Stimulated activated CD4-positive, alpha-beta T cell treated with anti-CD3 and anti-CD28 coated beads, Interleukin-2, amount 100 ng/mL, for 48 hours (primary cell): Measurements from ENCODE around the gene RABGAP1L.
A peak's percentile ranks its signal among the peaks of the same experiment; 100 is the strongest.

ENCODE experiments used
- DNase-seq, 2 donors: peaks; one replicate each; pipeline ENCODE4 v3.0.0-alpha.2; 2020

The RABGAP1L gene

DNA sequence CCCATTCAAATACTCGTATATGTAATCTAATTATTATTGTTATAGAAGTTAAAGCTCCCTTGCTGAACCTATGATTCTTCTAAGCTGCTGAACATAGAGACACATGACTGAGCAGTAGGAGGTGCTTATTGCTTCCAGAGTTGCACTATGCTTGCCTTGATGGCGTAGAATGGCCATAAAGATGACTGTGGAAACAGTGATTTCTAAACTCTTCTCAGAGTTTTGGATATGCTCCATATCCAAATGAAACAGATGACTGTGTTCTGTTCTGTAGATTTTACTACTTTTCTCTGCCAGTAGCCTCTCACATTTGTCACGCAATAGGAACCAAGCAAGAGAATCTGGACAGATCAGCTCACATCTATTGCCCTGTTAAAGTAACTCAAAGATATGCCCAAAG is 752.3 kb downstream of the RABGAP1L start:
- DNase-seq: no peak

DNA sequence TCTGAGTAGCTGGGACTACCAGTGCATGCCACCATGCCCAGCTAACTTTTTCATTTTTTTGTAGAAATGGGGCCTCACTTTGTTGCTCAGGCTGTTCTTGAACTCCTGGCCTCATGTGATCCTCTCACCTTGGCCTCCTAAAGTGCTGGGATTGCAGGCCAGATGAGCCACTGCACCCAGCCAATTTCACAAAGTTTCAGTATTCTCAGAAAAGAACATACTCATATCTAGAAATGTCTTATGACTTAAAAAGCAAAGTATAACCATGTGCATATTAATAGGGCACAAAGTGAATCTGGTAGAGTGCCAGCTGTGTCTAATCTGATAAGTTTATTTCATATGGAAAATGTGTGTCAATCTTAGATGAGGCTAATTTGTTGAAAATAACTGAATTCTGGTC is 752.9 kb downstream of the RABGAP1L start:
- DNase-seq: peak; percentile 7 to 12

DNA sequence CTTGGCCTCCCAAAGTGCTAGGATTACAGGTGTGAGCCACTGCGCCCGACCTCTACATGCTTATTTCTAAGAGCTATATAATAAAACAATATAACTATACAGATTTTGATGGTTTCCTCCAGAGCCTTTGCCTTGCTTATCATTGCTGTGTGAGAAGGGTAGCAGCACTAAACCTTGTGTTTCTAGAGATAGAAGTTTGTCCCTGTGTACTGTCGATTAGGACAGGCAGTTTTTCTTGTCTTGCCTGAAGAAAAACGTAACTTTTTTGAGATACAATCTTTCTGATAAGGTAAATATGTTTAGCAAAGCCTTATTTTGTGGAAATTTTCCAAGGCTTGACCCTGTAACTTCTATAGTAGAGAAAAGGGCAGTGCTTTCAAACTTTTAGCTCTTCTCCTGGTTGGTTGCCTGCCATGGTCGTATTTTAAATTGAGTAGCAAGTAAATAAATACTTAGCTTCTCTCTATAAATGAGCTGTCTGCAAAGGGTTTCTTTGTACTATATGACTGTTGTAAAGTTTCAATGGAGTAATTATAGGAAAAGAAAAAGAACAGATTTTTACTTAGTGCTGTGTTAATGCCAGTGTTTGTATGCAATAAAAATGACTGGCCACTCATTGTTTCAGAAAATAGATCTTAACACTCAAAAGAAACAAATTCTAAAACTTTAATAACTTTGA is 754.0 kb downstream of the RABGAP1L start:
- DNase-seq: no peak

DNA sequence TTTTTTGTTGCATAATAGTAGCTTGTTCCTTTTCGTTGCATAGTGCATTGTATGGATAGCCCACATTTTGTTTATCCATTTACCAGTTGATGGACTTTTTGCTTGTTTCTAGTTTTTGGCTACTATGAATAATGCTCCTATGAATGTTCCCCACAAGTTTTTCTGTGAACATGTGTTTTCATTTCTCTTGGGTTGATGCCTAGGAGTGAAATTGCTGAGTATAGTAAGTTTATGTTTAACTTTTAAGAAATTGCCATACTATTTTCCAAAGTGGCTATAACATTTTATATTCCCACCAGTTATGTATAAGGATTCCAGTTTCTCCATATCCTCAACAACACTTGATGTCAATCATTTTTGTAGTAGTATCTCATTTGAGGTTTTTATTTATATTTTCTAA is 755.7 kb downstream of the RABGAP1L start:
- no peak for DNase-seq

DNA sequence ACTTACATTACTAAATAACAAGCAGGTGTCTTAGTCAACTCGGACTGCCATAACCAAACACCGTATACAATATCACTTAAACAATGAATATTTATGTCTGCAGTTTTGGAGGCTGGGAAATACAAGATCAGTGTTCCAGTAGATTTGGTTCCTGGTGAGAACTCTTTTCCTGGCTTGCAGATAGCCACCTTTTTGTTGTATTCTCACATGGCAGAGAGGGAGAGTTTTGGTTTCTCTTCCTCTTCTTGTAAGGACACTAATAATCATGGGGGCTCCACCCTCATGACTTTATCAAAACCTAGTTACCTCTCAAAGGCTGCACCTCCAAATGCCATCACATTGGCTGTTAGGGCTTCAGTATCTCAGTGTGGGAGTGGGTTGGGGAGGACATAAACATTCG is 757.5 kb downstream of the RABGAP1L start:
- no peak for DNase-seq

DNA sequence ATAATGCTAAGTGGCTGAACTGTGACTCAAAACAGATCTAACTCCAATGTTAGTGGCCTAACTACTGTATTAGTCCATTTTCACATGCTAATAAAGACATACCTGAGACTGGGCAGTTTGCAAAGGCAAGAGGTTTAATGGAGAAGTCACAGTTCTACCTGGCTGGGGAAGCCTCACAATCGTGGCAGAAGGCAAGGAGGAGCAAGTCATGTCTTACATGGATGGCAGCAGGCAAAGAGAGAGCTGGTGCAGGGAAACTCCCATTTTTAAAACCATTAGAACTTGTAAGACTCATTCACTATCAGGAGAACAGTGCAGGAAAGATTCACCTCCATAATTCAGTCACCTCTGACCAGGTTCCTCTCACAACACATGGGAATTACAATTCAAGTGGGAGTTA is 760.8 kb downstream of the RABGAP1L start:
- no peak for DNase-seq

DNA sequence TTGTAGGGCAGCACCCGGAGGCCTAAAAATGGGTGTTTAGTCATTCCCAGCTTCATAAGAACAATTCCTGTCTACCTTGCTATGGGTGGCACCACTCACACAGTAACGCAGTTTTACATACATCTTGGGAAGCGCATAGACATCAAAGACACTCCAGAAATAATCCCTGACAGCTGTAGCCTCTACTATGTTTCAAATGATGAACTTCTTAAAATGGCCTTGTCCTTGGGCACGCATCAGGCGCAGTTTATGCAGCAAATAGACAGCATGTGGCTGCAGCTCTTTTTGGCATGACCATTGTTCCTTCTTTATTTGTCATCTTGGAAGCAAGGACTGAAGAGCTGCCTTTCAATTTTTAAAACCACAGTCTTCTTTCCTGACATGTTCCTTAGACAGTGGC is 762.8 kb downstream of the RABGAP1L start:
- DNase-seq: no peak

DNA sequence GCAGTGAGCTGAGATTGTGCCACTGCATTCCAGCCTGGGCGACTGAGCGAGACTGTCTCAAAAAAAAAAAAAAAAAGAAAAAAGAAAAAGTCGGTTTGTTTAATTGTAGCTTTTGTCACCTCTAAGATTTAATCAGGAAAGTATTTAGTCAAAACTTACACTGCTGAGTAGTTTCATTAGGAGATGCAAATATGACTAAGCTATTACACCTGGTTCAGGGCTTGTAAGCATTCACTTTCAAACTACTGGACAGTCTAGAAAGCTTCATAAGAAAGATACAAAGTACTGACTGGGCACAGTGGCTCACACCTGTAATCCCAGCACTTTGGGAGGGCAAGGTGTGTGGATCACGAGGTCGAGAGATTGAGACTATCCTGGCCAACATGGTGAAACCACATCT is 764.5 kb downstream of the RABGAP1L start:
- no peak for DNase-seq

DNA sequence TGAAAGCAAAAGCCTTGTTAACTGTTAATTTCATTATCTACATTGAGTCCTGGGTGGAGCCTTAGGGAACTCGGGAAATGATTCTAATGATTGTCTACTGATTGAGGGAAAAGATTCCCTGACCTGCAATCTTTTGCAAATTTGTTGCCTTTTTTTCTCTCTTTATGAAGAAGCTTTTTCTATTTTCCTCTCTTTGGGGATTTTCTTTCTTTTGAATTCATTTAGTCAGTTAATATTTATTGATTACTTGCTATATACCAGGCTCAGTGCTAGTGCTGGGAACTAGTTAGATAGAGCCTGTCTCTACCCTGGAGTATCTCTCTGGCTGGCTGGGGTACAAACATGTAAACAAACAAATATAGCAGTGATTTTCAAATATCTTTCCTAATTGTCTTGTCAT is 769.2 kb downstream of the RABGAP1L start:
- no peak for DNase-seq

DNA sequence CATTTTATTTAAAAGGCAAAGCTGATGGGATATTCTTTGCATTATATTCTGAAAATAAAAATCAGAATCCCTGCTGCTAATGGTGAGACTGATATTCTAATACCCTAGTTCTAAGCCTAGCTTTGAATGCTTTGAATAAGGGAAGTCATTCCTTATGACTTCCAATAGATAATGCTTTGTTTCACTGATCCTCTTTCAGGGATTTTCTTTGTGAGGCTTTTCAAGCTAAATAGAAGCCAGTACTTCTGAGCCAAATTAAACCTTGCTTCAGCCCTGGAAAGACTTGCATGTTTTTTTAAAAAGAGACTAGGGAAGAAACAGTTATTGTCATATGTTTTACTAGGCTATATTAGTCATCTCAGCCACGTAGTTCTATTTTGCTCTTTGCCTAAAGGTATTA is 771.9 kb downstream of the RABGAP1L start:
- DNase-seq: no peak

DNA sequence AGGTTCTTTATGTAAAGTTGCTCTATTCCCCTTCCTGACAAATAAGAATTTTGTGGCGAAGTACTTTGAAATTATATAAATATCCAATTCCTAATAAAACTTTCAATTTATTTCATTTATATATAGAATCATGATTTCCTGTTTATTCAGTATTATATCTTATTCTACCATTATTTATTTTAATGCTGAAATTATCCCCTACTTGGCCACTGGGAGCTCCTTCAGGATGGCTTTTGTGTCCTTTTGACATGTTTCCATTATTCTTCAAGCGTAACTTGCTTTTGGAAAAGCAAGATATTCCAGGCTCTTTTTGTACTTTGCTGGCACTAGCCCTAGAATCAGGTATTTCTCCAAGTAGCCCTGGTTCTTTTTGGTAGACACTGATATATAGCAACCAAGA is 773.3 kb downstream of the RABGAP1L start:
- DNase-seq: no peak

DNA sequence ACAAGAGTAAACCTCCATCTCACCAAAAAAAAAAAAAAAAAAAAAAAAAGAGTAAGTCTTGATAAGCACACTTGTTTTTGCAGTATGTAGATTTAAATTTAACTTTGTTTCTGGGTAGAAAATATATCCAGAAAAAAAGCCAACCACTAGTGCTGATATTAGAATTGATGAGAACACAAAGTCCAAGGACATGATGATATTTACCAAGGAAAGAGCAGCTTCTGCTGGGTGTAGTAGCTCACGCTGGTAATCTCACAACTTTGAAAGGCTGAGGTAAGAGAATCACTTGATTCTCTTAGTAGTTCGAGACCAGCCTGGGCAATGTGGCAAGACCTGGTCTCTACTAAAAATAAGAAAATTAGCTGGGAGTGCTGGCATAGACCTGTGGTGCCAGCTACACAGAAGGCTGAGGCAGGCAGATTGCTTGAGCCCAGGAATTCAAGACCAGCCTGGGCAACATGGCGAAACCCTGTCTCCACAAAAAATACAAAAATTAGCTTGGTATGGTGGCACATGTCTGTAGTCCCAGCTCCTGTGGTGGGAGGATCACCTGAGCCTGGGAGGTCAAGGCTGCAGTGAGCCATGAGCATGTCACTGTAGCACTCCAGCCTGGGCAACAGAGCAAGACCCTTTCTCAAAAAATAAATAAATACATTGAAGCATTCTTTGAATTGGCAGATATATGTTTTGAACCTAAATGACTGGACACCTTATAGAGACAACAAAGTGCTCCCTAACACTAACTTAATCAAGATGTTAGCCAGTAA is 776.8 kb downstream of the RABGAP1L start:
- no peak for DNase-seq

DNA sequence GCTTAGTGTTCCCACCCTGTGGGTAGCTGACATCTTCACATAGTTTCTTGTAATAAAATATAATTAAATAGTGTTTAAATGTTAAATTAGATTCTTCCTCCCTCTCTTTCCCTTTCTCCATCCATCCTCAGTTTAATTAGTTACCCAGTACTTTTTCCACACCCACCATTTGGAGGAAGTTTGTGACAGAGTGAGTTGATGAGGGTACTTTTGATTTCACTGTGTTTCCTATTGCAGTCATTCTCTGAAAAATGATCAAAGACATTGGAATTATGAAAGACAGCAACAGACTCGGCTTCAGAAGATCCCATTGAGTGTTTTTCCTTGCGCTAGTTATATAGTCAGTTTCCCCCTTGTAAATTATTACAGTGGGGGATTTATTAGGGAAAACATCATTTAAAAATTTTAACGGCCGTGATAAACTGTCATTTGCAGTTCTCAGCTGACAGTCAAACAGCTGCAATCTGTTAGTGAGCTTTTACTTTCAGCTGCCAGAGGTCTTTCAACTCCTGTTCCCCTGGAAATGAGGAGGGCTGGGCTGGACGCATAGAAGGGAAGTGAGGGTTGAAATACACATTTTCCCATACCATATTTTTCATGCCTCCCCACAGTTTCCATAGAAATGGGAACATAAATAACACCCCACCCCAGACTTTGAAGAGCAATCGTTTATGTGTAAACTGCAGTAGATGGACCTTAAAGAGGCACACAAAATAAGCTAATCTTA is 779.1 kb downstream of the RABGAP1L start:
- no peak for DNase-seq

DNA sequence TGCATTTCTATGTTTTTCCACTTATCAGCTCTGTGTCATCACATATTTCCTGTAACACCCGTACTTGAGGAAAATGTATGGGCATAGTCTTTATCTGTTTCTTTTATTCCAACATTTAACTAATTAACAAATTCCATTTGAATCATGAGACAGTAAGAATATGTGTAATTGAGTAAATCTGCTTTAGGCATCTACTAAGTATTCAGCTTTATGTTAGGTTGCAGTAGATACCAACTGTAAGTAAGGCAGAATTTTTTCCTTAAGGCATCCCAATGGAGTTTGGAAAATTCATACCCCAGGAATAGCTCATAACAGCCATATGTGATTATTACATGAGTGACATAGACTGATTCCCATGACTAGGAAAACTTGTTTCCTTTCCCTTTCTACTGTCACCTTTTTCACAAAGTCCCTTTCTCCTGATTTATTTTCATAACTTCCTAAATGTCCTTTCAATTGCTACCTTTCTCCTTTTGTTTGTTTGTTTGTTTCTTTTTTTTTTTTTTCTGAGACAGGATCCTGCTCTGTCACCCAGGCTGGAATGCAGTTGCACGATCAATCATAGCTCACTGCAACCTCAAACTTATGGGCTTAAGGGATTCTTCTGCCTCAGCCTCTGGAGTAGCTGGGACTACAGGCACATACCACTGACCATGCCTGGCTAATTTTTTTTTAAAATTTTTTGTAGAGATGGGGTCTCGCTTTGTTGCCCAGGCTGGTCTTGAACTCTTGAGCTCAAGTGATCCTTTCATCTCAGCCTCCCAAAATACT is 780.6 kb downstream of the RABGAP1L start:
- no peak for DNase-seq

DNA sequence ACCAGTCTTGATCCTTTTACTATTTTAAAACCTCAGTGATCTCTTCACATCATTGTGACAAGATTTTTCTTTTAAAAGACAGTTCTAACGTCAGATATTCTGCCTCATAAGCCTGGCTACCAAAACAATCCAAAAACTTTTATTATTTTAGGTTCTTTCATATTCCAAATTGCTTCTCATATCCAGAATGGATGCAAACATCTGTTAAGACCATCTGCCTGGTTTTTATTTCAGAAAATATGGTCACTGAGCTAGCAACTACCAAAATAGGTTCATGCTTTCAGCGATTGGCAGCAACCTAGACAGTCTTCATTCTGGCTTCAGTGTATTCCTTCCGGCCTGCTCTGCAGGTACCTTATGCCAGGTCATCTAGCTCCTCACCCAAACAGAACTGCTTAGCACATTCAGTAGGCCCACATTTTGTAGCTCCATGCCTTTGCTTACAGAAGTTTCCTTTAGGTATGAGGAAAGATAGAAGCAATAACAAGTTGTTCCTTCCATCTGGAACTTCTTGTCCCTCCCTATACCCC is 781.4 kb downstream of the RABGAP1L start:
- DNase-seq: no peak

DNA sequence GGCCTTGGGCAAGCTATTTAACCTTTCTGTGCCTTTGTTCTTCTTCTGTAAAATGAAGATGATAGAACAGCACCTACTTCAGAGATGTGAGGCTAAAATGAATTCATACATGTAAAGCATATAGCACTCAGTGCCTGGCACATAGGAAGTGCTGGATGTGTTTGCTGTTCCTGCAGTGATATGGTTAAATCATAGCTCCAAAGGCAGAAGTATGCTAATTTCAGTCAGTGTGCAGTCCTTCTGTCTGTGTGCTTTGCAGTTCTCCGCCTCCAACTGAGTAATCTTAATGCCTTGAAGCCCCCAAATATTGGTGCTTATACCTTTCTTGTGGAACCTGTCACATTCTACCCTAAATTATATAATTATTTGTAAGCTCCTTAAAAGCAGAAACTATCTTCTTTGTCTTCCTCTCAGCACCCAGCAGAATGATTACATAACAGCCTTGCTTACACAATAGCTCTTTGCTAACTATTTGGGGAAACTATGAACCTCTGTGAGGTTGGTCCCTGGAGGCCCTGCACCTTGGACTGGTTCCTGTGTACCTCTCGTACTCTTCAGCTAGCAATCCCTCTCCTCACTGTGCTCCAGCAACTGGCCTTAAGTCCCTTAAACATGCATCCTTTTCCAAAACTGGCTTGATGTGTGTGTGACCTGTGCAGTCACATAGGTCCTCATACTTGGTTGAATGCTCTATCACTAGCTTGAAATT is 783.4 kb downstream of the RABGAP1L start:
- no peak for DNase-seq

DNA sequence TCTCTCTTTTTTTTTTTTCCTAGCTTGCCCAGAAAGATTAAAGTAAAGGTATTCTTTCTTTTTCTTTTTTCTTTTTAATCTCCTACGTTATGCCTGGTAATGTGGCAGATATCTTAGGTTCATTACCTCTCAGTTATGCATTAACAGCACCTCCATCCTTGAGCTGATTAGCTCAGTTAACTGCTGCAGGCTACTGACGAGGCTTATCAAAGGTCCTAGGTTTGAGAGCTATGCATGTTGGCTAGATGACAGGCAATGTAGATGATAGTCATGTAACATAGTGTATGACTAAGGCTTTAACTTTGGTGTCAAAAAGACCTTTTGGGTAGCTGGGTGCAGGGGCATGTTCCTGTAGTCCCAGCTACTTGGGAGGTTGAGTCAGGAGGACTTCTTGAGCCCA is 786.7 kb downstream of the RABGAP1L start:
- no peak for DNase-seq

DNA sequence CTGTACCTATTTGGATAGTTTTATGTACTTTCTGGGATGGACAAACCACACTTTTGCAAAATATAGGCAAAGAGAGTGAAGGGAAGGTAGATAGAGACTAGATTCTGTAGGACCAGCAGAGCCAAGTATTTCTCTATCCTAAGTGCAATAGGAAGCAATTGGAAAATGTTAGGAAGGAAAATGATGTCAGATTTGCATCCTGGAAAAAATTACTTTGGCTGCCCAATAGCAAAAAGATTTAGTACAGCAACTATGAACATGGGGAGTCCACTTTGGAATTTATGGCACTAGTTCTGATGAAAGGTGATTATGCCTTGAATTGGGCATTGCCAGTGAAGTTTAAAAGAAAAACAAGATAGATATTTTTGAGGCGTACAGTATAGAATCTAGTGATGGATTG is 789.7 kb downstream of the RABGAP1L start:
- no peak for DNase-seq

DNA sequence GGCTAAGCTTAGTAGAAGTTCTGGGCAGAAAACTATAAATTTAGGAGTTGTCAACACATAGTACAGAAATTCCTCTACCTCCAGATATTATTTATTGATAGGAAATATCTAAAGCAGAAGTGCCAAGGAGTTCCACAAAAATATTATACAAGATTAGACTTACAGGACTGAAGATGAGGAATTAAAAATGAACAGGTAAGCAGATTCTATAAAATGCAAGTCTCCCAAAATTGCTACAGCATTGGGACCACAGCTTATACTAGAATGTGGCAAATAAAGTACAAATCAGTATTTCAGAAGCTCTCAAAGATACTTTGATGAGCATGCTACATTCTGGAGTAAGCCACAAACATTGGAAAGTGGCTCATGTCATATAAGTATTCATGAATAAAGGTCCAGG is 790.3 kb downstream of the RABGAP1L start:
- no peak for DNase-seq

DNA sequence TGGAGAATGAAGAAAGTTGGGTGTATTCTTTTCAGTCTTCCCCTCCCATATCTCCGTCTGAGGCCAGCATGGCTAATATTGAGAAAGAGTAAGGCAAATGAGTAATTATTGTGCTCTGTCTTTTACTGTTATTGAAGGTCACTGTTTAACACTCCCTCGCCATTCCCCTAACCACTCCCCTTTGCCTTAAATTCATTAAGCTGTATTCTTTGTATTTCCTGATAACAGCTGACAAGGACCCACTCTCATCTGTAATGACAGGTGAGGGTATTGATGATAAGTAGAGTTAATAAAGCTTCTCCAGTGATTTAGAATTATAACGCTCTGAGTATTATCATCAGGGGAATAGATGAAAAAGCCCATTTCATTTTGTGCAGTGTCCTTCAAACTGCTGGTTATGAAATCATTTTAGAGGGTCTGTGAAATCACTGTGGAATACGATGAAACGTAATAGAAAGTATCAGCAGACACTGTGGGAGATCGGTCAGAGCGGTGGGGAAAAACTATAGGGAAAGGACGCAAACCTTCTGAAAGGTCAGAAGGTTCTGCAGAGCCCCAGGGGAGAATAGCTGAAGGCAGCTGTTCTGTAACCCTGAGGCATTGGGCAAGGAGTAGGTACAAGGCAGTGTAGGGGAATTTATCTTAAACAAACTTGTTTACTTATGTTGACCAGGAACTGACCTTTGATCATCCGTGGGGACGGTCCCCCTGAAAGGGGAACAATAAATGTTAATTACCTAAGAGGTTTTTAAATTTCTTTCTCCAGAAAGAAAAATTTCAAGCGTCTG is 794.2 kb downstream of the RABGAP1L start:
- no peak for DNase-seq

DNA sequence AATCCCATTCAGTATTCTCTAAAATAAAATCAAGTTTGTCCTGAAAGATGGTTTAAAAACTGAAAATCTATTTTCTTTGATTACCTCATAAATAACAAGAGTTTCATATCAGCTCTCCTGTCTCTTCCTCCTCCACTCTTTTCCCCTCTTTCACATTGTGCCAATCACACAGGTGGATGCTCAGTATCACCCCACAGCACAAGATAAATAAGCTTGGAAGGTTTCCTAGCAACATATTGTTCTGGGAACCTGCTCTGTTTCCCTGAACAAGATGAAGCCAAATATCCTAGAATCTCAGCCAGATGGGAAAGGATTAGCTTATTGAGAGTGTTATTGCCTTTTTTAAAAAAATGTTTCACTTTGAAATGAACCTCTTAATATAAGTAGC is 794.7 kb downstream of the RABGAP1L start:
- DNase-seq: no peak
